ENCODE measurements around the gene ARHGAP27.

GRCh38 chr17:45387739-45388138 is 44.9 kb downstream of the ARHGAP27 start:
- TF ChIP-seq POLR2AphosphoS5 (IDR thresholded peaks at IDR 0.05; ENCODE audit: borderline replicate concordance, low read depth, low read length) (no peak), EZH2 (IDR thresholded peaks at IDR 0.05) (no peak), FOXP2 (optimal IDR thresholded peaks at IDR 0.05; ENCODE audit: control extremely low read depth, extremely low read length, insufficient read depth) (no peak)

Measured in SK-N-MC (cell line).